GM19468 (cell line): ENCODE measurements around the gene RPS16.

Experiments
- ATAC-seq: cut with Tn5 transposase; IDR thresholded peaks from one replicate; pipeline ENCODE4 v1.9.1; 2021; ENCODE audit warnings: mild to moderate bottlenecking, moderate library complexity, moderate number of reproducible peaks; ENCODE audit not compliant: unreplicated experiment; ENCODE audit errors: extremely low read depth

Gene RPS16

GRCh38 chr19:39408392-39409207, 27.1 kb downstream of the RPS16 start:
- ATAC-seq: no peak

GRCh38 chr19:39407660-39408391, 27.9 kb downstream of the RPS16 start:
- no peak for ATAC-seq

- ATAC-seq: no peak
Measured at GRCh38 chr19:39407410-39407659, 28.4 kb downstream of the RPS16 start.

- peak; percentile 7 for ATAC-seq
Measured at GRCh38 chr19:39406656-39407409, 28.9 kb downstream of the RPS16 start, which contains the start of gene ZFP36. Gene ZFP36, plus strand, starts transcription at chr19:39406847. Its CDS starts 58 bp downstream, at chr19:39406905.

GRCh38 chr19:39405958-39406655, 29.6 kb downstream of the RPS16 start:
- ATAC-seq: no peak

GRCh38 chr19:39405261-39405957, 30.3 kb downstream of the RPS16 start:
- ATAC-seq: no peak

- no peak for ATAC-seq
Measured at GRCh38 chr19:39403331-39404312, 32.1 kb downstream of the RPS16 start.

GRCh38 chr19:39402346-39403300, 33.1 kb downstream of the RPS16 start:
- ATAC-seq: no peak

- no peak for ATAC-seq
Measured at GRCh38 chr19:39401549-39402345, 34.0 kb downstream of the RPS16 start.

GRCh38 chr19:39401070-39401548, 34.6 kb downstream of the RPS16 start:
- ATAC-seq: no peak

- no peak for ATAC-seq
Measured at GRCh38 chr19:39400061-39400460, 35.7 kb downstream of the RPS16 start.

GRCh38 chr19:39399668-39400050, 36.1 kb downstream of the RPS16 start:
- ATAC-seq: no peak

- ATAC-seq: no peak
Measured at GRCh38 chr19:39398297-39398864, 37.4 kb downstream of the RPS16 start.

GRCh38 chr19:39397360-39398296, 38.1 kb downstream of the RPS16 start:
- peak; percentile 30 for ATAC-seq

GRCh38 chr19:39390751-39391437, 44.9 kb downstream of the RPS16 start, which contains the start of the genes MED29 and PAF1:
Gene MED29, plus strand, starts transcription at chr19:39391378. Its CDS starts 45 bp downstream, at chr19:39391423.
Gene PAF1, minus strand, starts transcription at chr19:39391106. Its CDS starts 242 bp downstream, at chr19:39390864.
- ATAC-seq: peak; percentile 75
